HepG2 (cell line): ENCODE measurements around the gene CD81. TPM values are rescaled to one million over a fixed set of nuclear protein-coding genes. Genes with fewer than 3 reads are reported as not detected.

ENCODE experiments used
- ARID2 ChIP-seq: sonication (generic); formaldehyde crosslinking; IDR thresholded peaks from 2 replicates; pipeline ENCODE4 v1.8.1; 2022; ENCODE audit warnings: mild to moderate bottlenecking, missing genetic modification reagents, borderline replicate concordance
- ARID3A ChIP-seq: IDR thresholded peaks from 2 replicates; pipeline ENCODE4 v1.6.1; 2012; ENCODE audit warnings: low read depth, low read length, improper control_type of control experiment
- ARNT2 ChIP-seq: sonication (generic); formaldehyde crosslinking; IDR thresholded peaks from 2 replicates; pipeline ENCODE4 v1.8.0; 2022; ENCODE audit warnings: mild to moderate bottlenecking, low read depth, missing genetic modification reagents, moderate library complexity
- ATRX ChIP-seq: sonication (generic); formaldehyde crosslinking; IDR thresholded peaks from 2 replicates; pipeline ENCODE4 v1.4.0; 2020; ENCODE audit warnings: missing genetic modification reagents, borderline replicate concordance
- FOSL2 ChIP-seq: sonication (generic); formaldehyde crosslinking; IDR thresholded peaks from 2 replicates; pipeline ENCODE4 v1.4.0; 2020; ENCODE audit warnings: missing genetic modification reagents
- HDAC6 ChIP-seq: fragments of 200-600 bp; sonication (generic); IDR thresholded peaks from 2 replicates; pipeline ENCODE4 v1.7.0; 2017; ENCODE audit warnings: mild to moderate bottlenecking, antibody characterized with exemption, low read length, low read depth
- KLF6 ChIP-seq: IDR thresholded peaks from 2 replicates; pipeline ENCODE4 v1.8.0; 2016; ENCODE audit warnings: missing biosample characterization, missing genetic modification reagents
- MAZ ChIP-seq, 2 experiments: sonication (generic) in 1 of 2; formaldehyde crosslinking in 1 of 2; IDR thresholded peaks; 2 replicates each; pipeline versions ENCODE4 v1.5.0 to v1.6.1; 2012 to 2020; ENCODE audit warnings: low read depth in 2 of 2, mild to moderate bottlenecking in 2 of 2, borderline replicate concordance in 1 of 2, improper control_type of control experiment in 1 of 2, low read length in 1 of 2, missing genetic modification reagents in 1 of 2, moderate library complexity in 1 of 2
- NFRKB ChIP-seq: fragments of 450-650 bp; IDR thresholded peaks from 2 replicates; pipeline ENCODE4 v1.6.1; 2017
- NR2F1 ChIP-seq, 2 experiments: fragments of 450-650 bp in 1 of 2; formaldehyde crosslinking in 1 of 2; IDR thresholded peaks; 2 replicates each; pipeline versions ENCODE4 v1.5.0 to v1.6.1; 2016 to 2020; ENCODE audit warnings: mild to moderate bottlenecking in 1 of 2, missing compliant biosample characterization in 1 of 2, missing genetic modification reagents in 1 of 2, moderate library complexity in 1 of 2
- POGZ ChIP-seq: sonication (generic); formaldehyde crosslinking; IDR thresholded peaks from 2 replicates; pipeline ENCODE4 v1.4.0; 2020; ENCODE audit warnings: mild to moderate bottlenecking, missing genetic modification reagents
- RCOR2 ChIP-seq: IDR thresholded peaks from 2 replicates; pipeline ENCODE4 v1.6.1; 2016; ENCODE audit warnings: missing biosample characterization, missing genetic modification reagents
- RXRA ChIP-seq: sonication (generic); formaldehyde crosslinking; IDR thresholded peaks from 2 replicates; pipeline ENCODE4 v1.5.1; 2020; ENCODE audit warnings: missing genetic modification reagents
- SOX13 ChIP-seq, 3 experiments: fragments of 450-650 bp in 1 of 3; sonication (generic) in 1 of 3; formaldehyde crosslinking in 1 of 3; IDR thresholded peaks in 2 of 3; conservative IDR thresholded peaks in 1 of 3; 2 replicates each; pipeline versions ENCODE4 v1.5.0 to v1.6.1; 2016 to 2020; ENCODE audit warnings: antibody characterized with exemption in 1 of 3, mild to moderate bottlenecking in 1 of 3, missing compliant biosample characterization in 1 of 3, missing genetic modification reagents in 1 of 3, moderate library complexity in 1 of 3
- SP140L ChIP-seq: sonication (generic); formaldehyde crosslinking; IDR thresholded peaks from 2 replicates; pipeline ENCODE4 v1.4.0; 2020; ENCODE audit warnings: missing genetic modification reagents, borderline replicate concordance
- TBP ChIP-seq: sonication (generic); formaldehyde crosslinking; IDR thresholded peaks from 2 replicates; pipeline ENCODE4 v1.5.0; 2020; ENCODE audit warnings: missing genetic modification reagents
- U2AF1 ChIP-seq: fragments of 200-400 bp; formaldehyde crosslinking; optimal IDR thresholded peaks from 2 replicates; pipeline ENCODE3; 2017; ENCODE audit warnings: mild to moderate bottlenecking, low read depth, low read length
- U2AF2 ChIP-seq: fragments of 200-400 bp; formaldehyde crosslinking; IDR thresholded peaks from 2 replicates; pipeline ENCODE4 v1.6.1; 2017; ENCODE audit warnings: low read depth, mild to moderate bottlenecking, low read length
- ZBTB42 ChIP-seq: sonication (generic); formaldehyde crosslinking; IDR thresholded peaks from 2 replicates; pipeline ENCODE4 v1.5.0; 2020; ENCODE audit warnings: mild to moderate bottlenecking, missing genetic modification reagents
- ZMAT3 ChIP-seq: sonication (generic); formaldehyde crosslinking; conservative IDR thresholded peaks from 2 replicates; pipeline ENCODE4 v1.7.0; 2021; ENCODE audit warnings: missing genetic modification reagents
- ZNF234 ChIP-seq: sonication (generic); formaldehyde crosslinking; conservative IDR thresholded peaks from 2 replicates; pipeline ENCODE4 v1.5.1; 2020; ENCODE audit warnings: mild to moderate bottlenecking, missing genetic modification reagents
- ZNF414 ChIP-seq: sonication (generic); formaldehyde crosslinking; IDR thresholded peaks from 2 replicates; pipeline ENCODE4 v1.5.0; 2020; ENCODE audit warnings: missing genetic modification reagents
- ZNF468 ChIP-seq: sonication (generic); formaldehyde crosslinking; IDR thresholded peaks from 2 replicates; pipeline ENCODE4 v1.8.0; 2022; ENCODE audit warnings: mild to moderate bottlenecking, moderate library complexity, missing genetic modification reagents
- ZNF546 ChIP-seq: sonication (generic); formaldehyde crosslinking; conservative IDR thresholded peaks from 2 replicates; pipeline ENCODE4 v1.8.1; 2023; ENCODE audit warnings: mild to moderate bottlenecking, missing genetic modification reagents
- ZNF619 ChIP-seq: sonication (generic); formaldehyde crosslinking; IDR thresholded peaks from 2 replicates; pipeline ENCODE4 v1.4.0; 2020; ENCODE audit warnings: mild to moderate bottlenecking, missing genetic modification reagents
- ZNF761 ChIP-seq: sonication (generic); formaldehyde crosslinking; conservative IDR thresholded peaks from 2 replicates; pipeline ENCODE4 v1.4.0; 2020; ENCODE audit warnings: mild to moderate bottlenecking, missing genetic modification reagents
- polyA plus RNA-seq, 8 experiments: library from polyadenylated mRNA; depleted of rRNA in 3 of 8; stranded (reverse) in 7 of 8; unstranded in 1 of 8; fragments of >200 nt; fragmentation: Illumina TruSeq in 4 of 8; extraction: Trizol in 4 of 8; gene quantifications; 2 replicates each; pipeline versions ENCODE4 v1.2.1 to v1.2.3, GENCODE V29; 2011 to 2016; ENCODE audit warnings: low read depth in 4 of 8, missing spikeins in 1 of 8, mixed read lengths in 1 of 8; ENCODE audit not compliant: insufficient read depth in 1 of 8
- total RNA-seq, 5 experiments: library from RNA; depleted of rRNA; stranded (reverse); fragments of >200 nt; fragmentation: Illumina TruSeq; extraction: Trizol; gene quantifications; 2 replicates each; pipeline ENCODE4 v1.2.3, GENCODE V29; 2016; ENCODE audit warnings: low read depth in 1 of 5
- TF ChIP-seq, protein P1 (sequence below): sonication (generic); formaldehyde crosslinking; IDR thresholded peaks from 2 replicates; pipeline ENCODE4 v1.8.0; 2022; ENCODE audit warnings: missing genetic modification reagents, mild to moderate bottlenecking, borderline replicate concordance

The CD81 gene
- total and polyA plus RNA-seq, 2 of the 13 experiments (the other 11 are each of a cell fraction or from before 2014, with no cell fraction given) = not detected

DNA sequence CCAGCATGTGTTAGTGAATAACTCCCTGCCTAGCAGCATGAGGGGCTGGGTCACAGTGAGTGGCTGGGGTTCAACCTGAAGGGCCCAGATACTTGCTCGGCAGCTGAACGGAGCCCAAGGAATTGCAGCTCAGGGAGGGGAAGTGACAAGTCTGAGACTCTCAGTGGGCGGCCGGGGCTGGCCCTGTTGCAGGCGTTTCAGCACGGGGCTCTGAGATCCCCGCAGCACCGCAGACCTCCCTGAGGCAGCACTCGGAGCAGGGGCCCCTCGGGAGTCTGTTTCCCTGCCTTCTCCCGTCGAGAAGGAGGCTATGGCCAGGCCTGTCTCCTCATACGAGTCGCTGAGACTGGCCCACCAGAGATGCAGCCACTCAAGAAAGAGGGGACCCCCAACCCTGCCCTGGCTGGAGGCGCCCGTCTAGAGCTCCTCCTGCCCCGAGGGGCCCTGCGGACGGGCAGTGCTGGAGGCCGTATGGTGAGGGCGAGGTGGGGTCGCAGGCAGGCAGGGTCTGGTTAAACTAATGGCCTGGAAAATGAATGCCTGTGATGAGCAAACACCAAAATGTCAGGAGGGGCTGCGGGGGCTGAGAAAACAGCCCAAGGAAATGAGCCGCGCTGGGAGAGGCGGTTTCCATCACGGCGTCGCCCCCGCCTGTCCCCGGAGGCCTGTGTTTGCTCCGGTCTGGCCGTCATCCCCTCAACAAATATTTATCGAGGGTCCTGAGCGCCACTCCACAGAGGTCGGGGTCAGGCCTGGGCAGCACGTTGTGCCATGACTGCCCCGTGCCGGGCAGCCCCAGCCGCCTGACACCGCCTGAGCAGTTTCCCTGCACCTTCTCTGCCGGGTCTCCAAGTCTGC, 32.7 kb downstream of the CD81 start (continued):
- TF ChIP-seq HDAC6 = no peak
- no peak for TF ChIP-seq TBP (CRISPR knock-in tag)
- no peak for TF ChIP-seq ZNF414 (CRISPR knock-in tag)
- no peak for TF ChIP-seq MAZ (IDR thresholded peaks at IDR 0.05; ENCODE audit: borderline replicate concordance, low read depth, low read length)
- no peak; the same call in 1 of the 2 replicates for TF ChIP-seq MAZ (CRISPR knock-in tag; IDR thresholded peaks at IDR 0.05; ENCODE audit: low read depth)
- no peak for TF ChIP-seq ATRX
- TF ChIP-seq, protein P1, sequence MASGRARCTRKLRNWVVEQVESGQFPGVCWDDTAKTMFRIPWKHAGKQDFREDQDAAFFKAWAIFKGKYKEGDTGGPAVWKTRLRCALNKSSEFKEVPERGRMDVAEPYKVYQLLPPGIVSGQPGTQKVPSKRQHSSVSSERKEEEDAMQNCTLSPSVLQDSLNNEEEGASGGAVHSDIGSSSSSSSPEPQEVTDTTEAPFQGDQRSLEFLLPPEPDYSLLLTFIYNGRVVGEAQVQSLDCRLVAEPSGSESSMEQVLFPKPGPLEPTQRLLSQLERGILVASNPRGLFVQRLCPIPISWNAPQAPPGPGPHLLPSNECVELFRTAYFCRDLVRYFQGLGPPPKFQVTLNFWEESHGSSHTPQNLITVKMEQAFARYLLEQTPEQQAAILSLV (CRISPR knock-in tag) = no peak; the same call in 1 of the 2 replicates
- no peak for TF ChIP-seq KLF6 (CRISPR knock-in tag)
- no peak for TF ChIP-seq ARID3A
- 0 out of 2 replicates have a peak, but pooled peaks have one; percentile 28 for TF ChIP-seq ZNF546
- no peak for TF ChIP-seq SP140L (CRISPR knock-in tag)
- TF ChIP-seq ZNF619 (CRISPR knock-in tag) = 0 out of 2 replicates have a peak, but pooled peaks have one; percentile 44
- no peak for TF ChIP-seq ZNF761 (CRISPR knock-in tag)
- peak; percentile 62 for TF ChIP-seq ARNT2
- TF ChIP-seq ZMAT3 = peak; percentile 88; the same call in 1 of the 2 replicates
- no peak for TF ChIP-seq SOX13 (IDR thresholded peaks at IDR 0.05)
- peak in 1 of 2 experiments; percentile 64; a peak in 2 of 4 replicates for TF ChIP-seq SOX13 (CRISPR knock-in tag; conservative IDR thresholded peaks at IDR 0.05 in 1 of 2, IDR thresholded peaks at IDR 0.05 in 1 of 2)
- TF ChIP-seq U2AF2 = no peak
- no peak for TF ChIP-seq RCOR2 (CRISPR knock-in tag)
- TF ChIP-seq NFRKB = no peak
- TF ChIP-seq ZBTB42 (CRISPR knock-in tag) = no peak
- TF ChIP-seq ZNF234 = no peak
- peak; percentile 60 for TF ChIP-seq FOSL2
- TF ChIP-seq NR2F1 (CRISPR knock-in tag; IDR thresholded peaks at IDR 0.05) = peak; percentile 71 to 84
- no peak for TF ChIP-seq ZNF468 (CRISPR knock-in tag)
- TF ChIP-seq ARID2 = no peak
- peak; percentile 84 for TF ChIP-seq RXRA (CRISPR knock-in tag)
- peak; percentile 37; the same call in 1 of the 2 replicates for TF ChIP-seq POGZ (CRISPR knock-in tag)
- no peak for TF ChIP-seq U2AF1
